GM18909 (cell line): Measurements from ENCODE around the gene LHX3.

ENCODE experiments used
- ATAC-seq: cut with Tn5 transposase; IDR thresholded peaks from one replicate; pipeline ENCODE4 v1.9.1; 2021; ENCODE audit warnings: mild to moderate bottlenecking; ENCODE audit not compliant: unreplicated experiment, poor library complexity

Gene LHX3

DNA sequence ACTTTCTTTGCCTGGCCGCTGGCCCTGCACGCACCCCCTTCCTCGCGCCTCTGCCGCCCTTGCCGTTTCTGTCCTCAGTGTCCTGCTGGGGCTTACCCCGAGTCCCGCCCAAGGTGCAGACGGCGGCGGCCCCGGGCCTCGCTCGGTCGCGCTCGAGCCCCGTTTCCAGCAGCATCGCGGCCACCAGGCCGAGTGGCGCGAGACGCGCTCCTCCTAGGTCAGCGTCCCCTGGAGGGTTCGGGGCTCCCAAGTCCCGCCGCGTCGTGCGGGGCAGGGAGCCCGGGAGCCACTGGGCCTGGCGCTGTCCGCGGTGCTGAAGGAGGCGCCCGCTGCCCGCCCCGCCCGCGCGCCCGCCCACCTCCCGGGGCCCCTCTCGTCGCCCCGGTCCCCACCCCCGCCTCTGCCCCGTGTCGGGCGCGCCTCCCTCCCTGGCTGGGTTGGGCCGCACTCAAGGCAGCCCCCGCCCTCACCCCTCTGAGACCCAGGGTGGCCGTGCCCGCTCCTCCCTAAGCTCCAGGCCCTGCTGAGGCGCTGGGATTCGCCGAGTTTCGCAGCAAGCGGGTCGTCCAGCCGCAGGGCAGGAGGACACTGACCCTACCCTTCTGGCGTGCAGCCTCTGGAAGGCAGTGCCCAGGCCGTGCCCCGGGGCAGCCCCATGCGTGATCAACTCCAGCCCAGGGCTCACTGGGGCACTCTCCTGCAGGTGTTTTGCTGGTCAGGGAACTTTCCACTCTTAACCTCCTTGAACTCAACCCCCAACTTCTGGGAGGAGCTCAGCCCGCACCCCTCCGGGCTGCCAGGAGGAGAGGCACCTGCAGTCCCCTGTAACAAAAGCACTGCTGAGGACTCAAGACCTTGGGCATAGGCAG lies at the start of gene LHX3:
LHX3 (minus strand) TSS at position 291 of the 869 bp plus-strand sequence; CDS start at position 175, 116 bp downstream.
- ATAC-seq = no peak

DNA sequence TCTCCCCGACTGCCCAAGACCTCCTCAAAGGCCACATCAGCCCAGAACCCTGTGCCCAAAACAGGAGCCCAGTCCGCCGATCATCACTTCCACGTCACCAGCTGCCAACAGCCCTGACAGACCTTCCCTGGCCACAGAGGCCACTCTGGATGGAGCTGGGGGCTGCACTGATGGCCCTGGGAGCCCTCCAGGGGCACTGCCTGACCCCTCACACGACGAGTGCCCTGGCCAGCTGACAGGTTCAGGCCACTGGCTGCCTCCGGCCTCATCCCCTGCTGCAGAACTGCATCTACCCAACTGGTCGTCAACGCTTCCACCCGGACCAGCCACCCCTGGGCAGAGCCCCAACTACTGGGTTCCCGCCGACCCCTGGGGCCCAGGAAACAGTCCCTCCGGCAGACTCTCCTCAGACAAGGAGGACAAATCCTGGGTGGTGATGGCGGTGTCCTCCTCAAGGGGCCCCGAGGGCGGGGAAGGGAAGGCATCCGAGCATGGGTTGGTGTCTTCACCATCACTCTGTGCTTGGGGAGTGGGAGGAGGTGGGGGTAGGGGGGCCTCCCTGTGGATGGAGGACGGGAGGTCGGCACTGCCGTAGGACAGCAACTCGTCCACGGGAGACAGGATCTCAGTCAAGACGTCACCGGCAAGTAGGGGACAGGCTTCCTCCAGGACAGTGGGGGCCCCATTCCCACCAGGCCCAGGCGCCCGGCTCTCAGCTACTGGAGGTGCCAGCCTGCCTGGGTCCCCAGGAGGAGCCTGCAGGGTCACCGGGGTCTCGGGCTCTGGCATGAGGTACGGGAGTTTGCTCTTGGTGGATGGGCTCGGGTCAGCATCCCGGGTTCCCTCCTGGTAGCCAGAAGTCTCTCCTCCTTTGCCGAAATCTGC lies 48.6 kb upstream of the LHX3 start:
- no peak for ATAC-seq

DNA sequence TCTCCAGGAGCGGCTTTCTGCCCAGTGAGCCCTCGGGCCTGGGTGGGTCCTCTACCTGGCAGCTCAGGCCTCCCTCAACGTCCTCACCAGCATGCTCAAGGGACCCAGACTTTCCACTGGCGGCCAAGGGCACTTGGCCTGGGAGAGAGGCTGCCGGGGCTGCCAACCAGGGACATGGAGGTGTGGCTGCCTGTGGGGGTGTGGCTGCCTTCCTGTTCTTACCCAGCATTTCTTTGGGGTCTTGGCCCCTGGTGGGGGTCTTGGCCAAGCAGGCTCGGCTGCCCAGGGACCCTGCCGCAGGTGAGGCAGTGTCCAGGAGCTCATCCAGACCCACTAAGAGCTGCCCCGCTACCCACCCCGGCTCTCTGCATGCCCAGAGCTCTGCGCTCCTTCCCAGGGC lies 47.9 kb upstream of the LHX3 start:
- ATAC-seq = no peak

DNA sequence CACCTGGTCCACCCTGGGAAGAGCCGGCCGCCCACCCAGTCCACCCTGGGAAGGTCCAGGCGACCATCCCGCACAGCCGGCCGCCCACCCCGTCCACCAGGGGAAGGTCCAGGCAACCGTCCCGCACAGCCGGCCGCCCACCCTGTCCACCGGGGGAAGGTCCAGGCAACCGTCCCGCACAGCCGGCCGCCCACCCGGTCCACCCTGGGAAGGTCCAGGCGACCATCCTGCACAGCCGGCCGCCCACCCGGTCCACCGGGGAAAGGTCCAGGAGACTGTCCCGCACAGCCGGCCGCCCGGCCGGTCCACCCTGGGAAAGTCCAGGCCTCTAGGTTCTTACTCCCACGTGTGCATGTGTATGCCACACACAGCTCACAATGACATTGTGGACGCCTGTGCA lies 47.4 kb upstream of the LHX3 start:
- ATAC-seq = no peak

DNA sequence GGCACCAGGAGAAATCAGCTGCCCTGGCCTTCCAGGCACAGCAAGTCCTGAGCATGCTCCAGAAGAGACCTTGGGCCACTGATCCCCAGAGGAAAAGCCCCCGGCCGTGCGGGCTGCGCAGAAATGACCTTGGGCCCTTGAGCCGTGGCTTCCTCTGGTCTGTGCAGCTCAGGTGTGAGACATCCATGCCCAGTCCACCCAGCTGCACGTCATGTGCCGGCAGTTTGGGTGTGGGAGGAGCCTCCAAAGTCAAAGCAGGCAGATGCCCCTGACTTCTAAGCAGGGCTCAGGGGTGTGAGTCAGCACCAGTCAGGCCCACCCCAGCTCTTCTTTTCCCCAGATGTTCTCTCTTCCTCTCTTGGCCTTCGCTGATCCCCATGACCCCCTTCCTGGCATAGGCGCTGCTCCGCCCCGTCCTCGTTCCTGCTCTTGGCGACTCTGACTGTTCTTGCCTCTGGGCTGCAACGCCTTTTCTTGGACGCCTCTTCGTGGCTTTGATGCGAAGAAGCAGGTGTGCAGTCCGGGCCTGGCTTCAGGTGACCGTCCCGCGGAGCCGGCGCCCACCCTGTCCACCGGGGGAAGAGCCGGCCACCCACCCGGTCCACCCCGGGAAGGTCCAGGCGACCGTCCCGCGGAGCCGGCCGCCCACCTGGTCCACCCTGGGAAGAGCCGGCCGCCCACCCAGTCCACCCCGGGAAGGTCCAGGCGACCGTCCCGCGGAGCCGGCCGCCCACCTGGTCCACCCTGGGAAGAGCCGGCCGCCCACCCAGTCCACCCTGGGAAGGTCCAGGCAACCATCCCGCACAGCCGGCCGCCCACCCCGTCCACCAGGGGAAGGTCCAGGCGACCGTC lies 46.6 kb upstream of the LHX3 start:
- no peak for ATAC-seq

DNA sequence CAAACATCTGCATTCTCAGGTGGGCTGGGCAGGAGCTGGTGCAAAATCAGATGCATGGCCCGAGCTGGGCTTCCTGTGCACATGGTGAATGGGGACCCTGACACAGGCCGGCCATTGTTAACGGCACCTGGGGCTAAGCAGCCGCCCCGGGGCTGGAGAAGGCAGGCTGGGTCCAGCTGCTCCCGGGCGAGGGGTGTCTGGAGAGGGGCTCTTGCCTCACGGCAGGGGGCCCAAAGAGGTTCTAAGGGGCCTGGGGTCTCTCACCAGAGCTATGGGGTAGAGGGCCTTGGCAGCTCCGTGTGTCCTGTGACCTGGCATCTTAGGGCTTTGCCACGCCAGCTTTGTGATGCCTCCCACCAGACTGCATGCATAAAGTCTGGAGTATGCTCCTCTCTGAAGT lies 45.7 kb upstream of the LHX3 start:
- ATAC-seq = no peak

DNA sequence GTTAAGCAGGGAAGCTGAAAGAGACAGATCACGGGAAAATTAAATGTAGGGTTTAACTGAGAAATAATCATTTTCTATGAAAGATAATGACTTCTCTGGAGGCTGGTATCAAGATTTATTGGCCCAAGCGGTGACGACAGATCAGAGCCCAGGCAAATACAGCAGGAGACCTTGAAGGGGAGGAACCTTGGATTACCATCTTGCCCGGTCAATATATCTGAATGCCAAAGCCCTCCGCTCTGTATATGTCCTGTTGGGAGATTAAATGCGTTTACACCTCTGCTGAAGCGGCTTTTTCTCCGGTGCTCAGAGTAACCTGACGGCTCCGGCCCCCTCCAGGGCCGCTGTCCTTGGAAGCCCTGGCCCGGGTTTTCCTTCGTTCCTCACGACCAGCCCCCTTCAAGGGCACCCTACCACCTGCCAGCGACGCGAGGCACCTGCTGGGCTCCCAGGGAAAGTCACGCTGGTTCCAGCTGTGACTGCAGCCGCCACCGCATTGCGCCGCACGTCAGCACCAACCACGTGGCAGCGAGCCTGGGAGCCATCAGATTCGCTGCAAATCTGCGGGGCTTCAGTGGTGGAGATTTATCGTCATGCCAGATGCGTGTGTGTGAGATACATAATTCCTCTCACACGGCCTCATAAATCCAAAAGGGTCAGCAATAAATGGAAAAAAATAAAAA lies 45.1 kb upstream of the LHX3 start:
- no peak for ATAC-seq

DNA sequence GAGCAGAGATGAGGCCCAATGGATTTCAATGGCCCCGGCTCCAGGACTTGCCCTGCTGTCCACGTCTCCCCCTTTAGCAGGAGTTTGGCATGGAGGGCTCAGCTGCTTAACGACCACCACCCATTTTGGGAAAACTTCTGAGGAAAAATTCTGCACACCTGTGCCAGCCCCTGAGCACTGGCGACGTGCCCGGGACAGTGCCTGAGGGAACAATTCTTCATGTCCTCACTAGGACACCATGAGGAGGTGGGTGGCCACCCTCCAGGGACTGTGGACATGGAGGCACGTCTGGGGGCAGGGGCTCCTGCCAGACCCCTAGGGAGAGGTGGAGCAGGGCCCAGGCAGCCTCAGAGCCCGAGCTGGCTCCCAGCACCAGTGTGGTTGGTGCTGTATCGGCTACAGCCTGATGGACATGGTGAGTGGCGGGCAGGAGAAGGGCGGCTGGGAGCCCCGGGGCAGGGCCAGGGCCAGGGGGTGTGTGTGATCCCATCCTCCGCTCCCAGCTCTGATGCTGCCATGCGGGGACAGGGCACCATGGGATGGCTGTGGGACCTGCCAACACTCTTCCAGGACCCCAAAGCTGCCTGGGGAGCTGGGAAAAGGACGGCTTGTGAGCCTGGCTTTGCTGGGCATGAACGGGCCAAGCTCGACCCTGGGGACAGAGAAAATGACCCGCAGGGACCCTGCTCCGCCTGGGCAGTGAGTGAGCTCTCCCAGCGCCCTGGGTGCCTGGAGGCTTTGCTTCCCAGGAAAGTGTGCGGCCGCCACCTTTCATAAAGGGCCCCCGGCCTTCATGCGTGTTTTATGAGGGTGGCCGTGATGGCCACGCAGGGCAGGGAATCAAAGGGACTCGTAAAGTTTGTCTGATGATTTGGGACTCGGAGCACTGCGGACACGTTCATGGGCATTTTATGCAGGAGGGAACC lies 44.3 kb upstream of the LHX3 start:
- no peak for ATAC-seq

DNA sequence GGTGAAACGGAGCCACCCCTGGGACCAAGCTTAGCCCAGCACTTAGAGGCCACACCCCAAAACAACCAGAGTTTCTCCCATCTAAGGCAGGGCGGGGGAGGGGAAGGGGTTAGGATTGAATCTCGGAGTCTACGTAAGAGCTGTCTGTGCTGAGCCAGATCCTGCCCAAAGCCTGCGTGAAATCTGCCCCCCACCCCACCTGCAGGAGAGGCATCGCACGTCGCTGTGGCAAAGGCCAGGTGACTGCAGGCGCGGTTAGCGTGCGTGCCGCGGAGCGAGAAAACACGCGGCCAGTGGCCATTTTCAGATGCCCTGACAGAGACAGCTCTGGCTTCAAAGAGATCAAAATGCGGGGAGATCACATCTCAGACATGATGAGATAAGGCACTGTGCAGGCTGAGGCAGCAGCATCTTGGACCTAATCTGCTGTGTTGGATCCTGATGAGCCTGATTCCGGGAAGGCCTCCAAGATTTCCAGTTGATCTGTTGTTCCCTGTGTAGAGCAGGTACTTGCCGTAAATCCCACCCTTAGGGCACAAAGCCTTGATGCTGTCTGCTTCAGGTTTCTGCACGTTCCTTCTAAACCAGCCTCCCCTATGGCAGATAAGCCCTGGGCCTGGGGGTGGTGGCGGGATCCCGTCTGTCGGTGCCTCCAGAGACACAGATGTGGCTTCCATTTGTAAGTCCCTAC lies 43.2 kb upstream of the LHX3 start:
- no peak for ATAC-seq

DNA sequence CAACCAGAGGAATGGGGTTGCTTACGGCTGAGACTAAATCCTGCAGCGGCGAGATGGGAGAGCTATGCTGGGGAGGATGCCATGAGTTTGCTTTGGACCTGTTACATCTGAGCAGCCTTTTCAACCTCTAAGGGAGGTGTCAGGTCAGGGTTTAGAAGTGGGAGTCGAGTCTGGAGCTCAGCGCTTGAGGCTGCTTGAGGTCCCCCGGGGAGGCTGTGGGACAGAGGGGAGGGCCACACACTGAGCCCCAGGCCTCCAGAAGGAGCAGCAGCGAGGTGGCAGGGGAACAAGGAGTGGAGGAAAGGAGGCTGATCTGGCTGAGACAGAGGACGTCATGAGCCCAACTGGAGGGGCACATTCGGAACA lies 42.6 kb upstream of the LHX3 start:
- ATAC-seq = no peak

DNA sequence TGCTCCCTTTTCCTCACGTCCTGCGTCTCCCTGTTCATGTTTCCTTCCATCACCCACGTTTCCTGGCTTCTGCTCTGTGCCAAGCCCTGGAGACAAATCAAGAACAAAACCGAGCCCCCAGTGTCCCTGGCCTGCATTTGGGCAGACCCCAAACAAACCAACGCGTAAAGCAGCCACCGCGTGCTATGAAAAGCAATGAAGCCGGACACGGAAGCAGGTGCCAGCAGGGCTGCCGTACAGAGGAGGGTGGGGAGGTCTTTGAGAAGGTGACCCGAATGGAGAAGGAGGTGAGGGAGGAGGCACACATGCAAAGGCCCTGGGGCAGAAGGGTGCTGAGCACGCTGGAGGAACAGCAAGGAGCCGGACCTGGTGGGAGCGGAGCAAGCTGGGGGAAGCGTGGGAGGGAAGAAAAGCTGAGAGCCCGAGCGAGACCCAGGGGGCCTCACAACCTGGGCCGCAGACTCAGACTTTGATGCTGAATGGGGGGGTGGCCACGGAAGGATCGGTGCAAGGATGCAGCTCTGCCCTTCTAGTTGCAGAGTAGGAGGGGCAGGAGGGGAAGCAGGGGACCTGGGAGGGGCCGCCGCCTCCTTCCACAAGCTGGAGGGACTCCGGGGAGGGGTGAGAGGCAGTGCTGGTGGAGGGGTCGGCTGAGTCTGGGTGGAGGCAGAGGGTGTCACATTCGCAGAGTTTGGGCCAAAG lies 42.1 kb upstream of the LHX3 start:
- ATAC-seq = no peak

DNA sequence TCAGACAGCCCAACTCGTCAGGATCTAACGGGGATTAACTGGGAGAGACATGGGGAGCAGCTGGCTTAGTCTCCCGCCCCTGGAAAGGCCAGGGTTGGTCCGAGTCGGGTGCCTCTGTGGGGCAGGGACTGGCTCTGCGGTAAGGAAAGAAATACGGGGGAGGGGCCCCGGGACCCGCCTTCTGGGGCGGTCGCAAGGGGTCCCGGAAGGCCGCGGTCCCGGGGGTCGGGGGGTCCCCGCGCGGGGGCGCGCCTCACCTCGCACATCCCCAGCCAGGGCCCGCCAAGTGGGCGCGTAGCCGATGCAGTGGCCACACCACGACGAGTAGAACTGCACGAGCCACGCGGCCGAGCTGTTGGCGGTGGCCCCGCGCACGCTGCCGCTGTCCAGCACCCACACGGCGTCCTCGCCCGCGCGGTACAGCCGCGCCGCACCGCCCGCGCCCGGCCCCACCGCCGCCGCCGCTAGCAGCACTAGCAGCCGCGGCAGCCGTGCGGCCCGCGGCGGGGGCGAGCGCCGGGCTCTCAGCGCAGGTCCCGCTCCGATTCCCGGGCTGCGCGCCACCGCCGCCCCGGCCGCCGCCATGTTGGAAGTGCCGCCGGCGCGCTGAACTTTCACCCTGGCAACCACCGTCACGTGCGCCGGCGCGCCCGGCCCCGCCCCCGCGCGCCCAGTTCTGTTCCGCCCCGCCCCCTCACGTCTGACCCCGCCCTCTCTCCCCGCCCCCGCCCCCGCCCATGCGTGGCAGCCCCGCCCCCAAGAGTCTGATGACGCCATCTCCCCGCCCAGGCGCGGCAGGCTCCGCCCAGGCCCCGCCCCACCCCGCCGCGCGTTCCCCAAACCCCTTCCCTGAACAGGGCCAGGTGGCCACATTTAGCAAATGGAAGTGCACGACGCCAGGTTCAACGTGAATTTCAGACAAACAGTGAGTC lies 40.6 kb upstream of the LHX3 start, which contains the start of gene QSOX2:
QSOX2 (minus strand) TSS at position 594 of the 932 bp plus-strand sequence; CDS start at position 585, 9 bp downstream.
- peak; percentile 56 for ATAC-seq

DNA sequence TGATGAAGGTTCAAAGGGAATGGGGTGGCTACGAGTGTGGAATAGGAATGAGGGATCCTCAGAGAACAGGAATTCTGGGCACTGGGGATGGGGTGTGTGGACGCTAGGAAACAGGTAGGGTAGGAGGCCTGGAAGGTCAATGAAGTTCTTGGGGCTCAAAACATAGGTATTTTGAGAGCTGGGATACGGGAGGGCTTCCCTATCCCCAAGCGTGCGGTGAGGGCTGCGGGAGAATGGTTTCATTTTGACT lies 40.0 kb upstream of the LHX3 start:
- no peak for ATAC-seq

DNA sequence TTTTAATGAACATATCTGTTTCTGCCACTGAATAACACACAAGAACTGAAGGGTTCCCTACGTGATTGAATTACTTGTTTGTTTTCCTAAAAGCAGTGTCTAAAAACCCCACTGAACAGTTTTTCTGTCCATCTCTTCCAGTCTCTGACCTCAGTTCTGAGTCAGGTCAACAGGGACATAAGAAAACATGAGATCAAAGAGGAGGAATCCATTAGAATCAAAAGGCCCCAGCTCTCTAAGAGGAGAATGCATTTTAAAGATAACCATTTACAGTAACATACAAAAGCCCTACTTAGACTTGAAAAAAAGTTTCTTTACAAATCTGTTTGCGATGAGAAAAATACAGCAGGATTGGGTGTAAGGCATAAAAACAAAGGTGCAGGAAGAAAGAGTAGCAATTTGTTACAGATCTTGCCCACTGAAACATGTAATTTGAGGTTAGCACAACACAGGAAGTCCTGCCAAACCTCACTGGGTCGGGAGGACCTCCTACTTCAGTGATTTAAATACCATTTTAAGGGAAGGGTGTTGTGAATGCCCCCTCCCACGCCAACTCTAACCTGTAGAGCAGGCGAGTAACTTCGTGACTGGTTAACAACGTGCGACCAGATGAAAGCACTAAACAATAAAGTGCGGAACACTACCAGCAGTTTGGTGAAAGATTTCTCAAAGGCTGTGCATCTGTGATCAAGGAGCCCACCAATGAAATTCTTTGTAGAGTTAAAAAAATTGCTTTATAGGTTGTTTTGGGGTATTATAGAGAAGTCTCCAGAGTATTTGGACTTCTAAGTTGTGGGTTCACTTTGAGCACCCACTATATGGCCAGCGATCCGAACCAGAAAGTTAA lies 39.4 kb upstream of the LHX3 start:
- no peak for ATAC-seq

DNA sequence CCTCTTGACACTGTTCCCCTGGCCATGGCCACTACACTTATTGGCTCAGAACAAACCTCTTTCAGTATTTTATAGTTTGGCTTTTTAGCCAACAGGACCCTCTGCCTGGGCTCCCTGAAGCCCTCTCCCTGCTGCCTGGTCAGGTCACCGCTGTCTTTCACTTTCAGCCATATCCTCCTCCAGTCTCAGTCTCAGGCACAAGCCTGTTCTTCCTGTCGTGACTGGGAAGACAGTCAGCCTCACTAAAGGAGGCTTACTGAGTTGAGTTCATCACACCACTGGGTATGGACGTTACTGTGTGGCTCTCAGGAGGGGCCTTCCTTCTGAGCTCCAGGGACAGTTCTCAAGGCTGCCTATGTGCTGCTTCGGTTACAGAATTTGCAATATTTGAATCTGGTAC lies 38.7 kb upstream of the LHX3 start:
- ATAC-seq = no peak

DNA sequence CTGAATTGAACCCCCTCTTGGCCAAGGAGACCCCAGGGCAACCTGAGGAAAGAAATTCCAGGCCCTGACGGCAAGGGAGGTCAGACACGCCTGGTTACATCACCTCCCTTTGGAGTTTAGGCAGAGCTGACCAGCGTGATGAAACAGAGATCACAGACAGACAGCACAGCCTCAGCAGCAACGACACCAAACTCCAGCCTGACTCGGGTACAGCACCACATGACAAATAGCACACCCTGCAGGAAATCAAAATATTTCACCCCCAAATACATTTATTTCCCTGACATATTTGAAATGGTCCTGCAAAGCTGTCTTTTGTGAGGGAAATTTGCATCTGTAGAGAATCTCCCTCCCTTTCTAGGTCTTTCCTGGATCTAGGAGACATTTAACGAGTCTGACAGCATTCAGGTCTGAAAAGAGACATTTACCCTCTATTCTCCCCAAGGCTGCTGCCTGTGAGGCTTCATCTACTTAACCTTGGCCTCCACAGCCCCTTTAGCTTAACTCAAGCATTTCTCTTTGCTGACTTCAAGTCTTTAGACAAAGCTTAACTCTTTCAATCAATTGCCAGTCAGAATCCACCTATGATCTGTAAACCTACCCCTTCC lies 38.1 kb upstream of the LHX3 start:
- ATAC-seq = no peak
